Fibroblast of lung (primary cell): Measurements from ENCODE around the gene ECHDC3. TPM values are rescaled to one million over a fixed set of nuclear protein-coding genes. Genes with fewer than 3 reads are reported as not detected.

ENCODE experiments used
- DNase-seq, 2 donors: peaks; one replicate each; pipeline versions ENCODE4 v3.0.0 to v3.0.0-alpha.2; 2010; ENCODE audit warnings: low read depth in 2 of 2
- H2AFZ ChIP-seq: 2 replicates; pipeline ENCODE4 v1.5.1; 2012; ENCODE audit warnings: low read length, control low read depth, inconsistent platforms
- H3K27ac ChIP-seq: 2 replicates; pipeline ENCODE4 v1.5.1; 2011; ENCODE audit warnings: low read length, control low read depth; ENCODE audit not compliant: insufficient read depth
- H3K27me3 ChIP-seq: 2 replicates; pipeline ENCODE4 v1.5.1; 2011; ENCODE audit warnings: mild to moderate bottlenecking, low read length; ENCODE audit not compliant: control insufficient read depth, insufficient read depth
- H3K36me3 ChIP-seq: 2 replicates; pipeline ENCODE4 v1.5.1; 2011; ENCODE audit warnings: low read length; ENCODE audit not compliant: control insufficient read depth, insufficient read depth
- H3K4me1 ChIP-seq: 2 replicates; pipeline ENCODE4 v1.5.1; 2011; ENCODE audit warnings: low read length; ENCODE audit not compliant: control insufficient read depth, insufficient read depth; ENCODE audit errors: extremely low read depth
- H3K4me2 ChIP-seq: 2 replicates; pipeline ENCODE4 v1.5.1; 2011; ENCODE audit warnings: low read length, control low read depth; ENCODE audit not compliant: insufficient read depth; ENCODE audit errors: extremely low read depth
- H3K4me3 ChIP-seq, 4 experiments: fragments of 200-600 bp in 1 of 4; sonication (generic) in 1 of 4; replicated peaks in 1 of 4; 2 replicates each; pipeline ENCODE4 v1.5.1; 2011 to 2016; ENCODE audit warnings: low read length in 4 of 4, low read depth in 3 of 4, mild to moderate bottlenecking in 3 of 4, control low read depth in 2 of 4, inconsistent platforms in 1 of 4, mixed read lengths in 1 of 4; ENCODE audit not compliant: insufficient read depth in 1 of 4; ENCODE audit errors: control extremely low read depth in 1 of 4
- H3K79me2 ChIP-seq: 2 replicates; pipeline ENCODE4 v1.5.1; 2012; ENCODE audit warnings: mild to moderate bottlenecking, low read length, inconsistent platforms; ENCODE audit not compliant: control insufficient read depth, insufficient read depth
- H3K9ac ChIP-seq: 2 replicates; pipeline ENCODE4 v1.5.1; 2011; ENCODE audit warnings: mild to moderate bottlenecking, low read length, control low read depth; ENCODE audit not compliant: insufficient read depth
- H3K9me3 ChIP-seq: 2 replicates; pipeline ENCODE4 v1.5.1; 2012; ENCODE audit warnings: low read depth, low read length; ENCODE audit not compliant: control insufficient read depth, insufficient read depth
- H4K20me1 ChIP-seq: 2 replicates; pipeline ENCODE4 v1.5.1; 2011; ENCODE audit warnings: low read length; ENCODE audit not compliant: control insufficient read depth, insufficient read depth; ENCODE audit errors: extremely low read depth
- CTCF ChIP-seq, 2 donors: IDR thresholded peaks in 1 of 2; conservative IDR thresholded peaks in 1 of 2; 1 replicate in 1 of 2; 2 replicates in 1 of 2; pipeline ENCODE4 v1.5.1; 2011 to 2012; ENCODE audit warnings: low read length in 2 of 2, control low read depth in 1 of 2, inconsistent platforms in 1 of 2, low read depth in 1 of 2, mild to moderate bottlenecking in 1 of 2
- EZH2 ChIP-seq: IDR thresholded peaks from 2 replicates; pipeline ENCODE4 v1.5.1; 2012; ENCODE audit warnings: low read length, control low read depth, mild to moderate bottlenecking; ENCODE audit errors: missing control alignments
- polyA plus RNA-seq, 2 donors: library from polyadenylated mRNA; depleted of rRNA in 1 of 2; stranded (reverse) in 1 of 2; unstranded in 1 of 2; fragments of >200 nt; gene quantifications; 2 replicates each; pipeline ENCODE4 v1.2.1, GENCODE V29; 2011 to 2012; ENCODE audit warnings: missing spikeins in 1 of 2
- total RNA-seq: library from RNA; depleted of rRNA; stranded (reverse); fragments of >200 nt; gene quantifications from 2 replicates; pipeline ENCODE4 v1.2.1, GENCODE V29; 2014

The ECHDC3 gene
- total and polyA plus RNA-seq, 2 donors (not counting 1 experiment from before 2014, with no cell fraction given): 6.1 to 17.7 TPM

GRCh38 chr10:11724938-11725776, 17.0 kb upstream of the ECHDC3 start:
- no peaks in the 10 kb centered on the region for H3K4me1 ChIP-seq
- no peak overlapping the region for H2AFZ ChIP-seq
- no peaks in the 10 kb centered on the region for H3K79me2 ChIP-seq
- no peak overlapping the region for H3K4me3 ChIP-seq
- no peak overlapping the region for H3K9ac ChIP-seq
- TF ChIP-seq CTCF (conservative IDR thresholded peaks at IDR 0.05 in 1 of 2, IDR thresholded peaks at IDR 0.05 in 1 of 2; ENCODE audit: low read depth in 1 of 2, low read length in 2 of 2): peak; percentile 90 to 94
- TF ChIP-seq EZH2: no peak
- H3K27ac ChIP-seq: no peak overlapping the region
- no peaks in the 10 kb centered on the region for H3K36me3 ChIP-seq
- no peaks in the 10 kb centered on the region for H3K9me3 ChIP-seq
- H3K27me3 ChIP-seq: no peaks in the 10 kb centered on the region
- peak overlapping the region; percentile 8 for H3K4me2 ChIP-seq
- H4K20me1 ChIP-seq: no peaks in the 10 kb centered on the region
- DNase-seq: peak; percentile 59 to 85

- H3K9ac ChIP-seq: no peak overlapping the region
- H2AFZ ChIP-seq: no peak overlapping the region
- H3K9me3 ChIP-seq: no peaks in the 10 kb centered on the region
- DNase-seq: no peak
- no peak overlapping the region for H3K27ac ChIP-seq
- no peaks in the 10 kb centered on the region for H3K4me1 ChIP-seq
- TF ChIP-seq CTCF (conservative IDR thresholded peaks at IDR 0.05 in 1 of 2, IDR thresholded peaks at IDR 0.05 in 1 of 2; ENCODE audit: low read depth in 1 of 2, low read length in 2 of 2): no peak
- TF ChIP-seq EZH2: no peak
- H3K4me3 ChIP-seq: no peak overlapping the region
- H3K27me3 ChIP-seq: no peaks in the 10 kb centered on the region
- H3K4me2 ChIP-seq: no peak overlapping the region
- no peaks in the 10 kb centered on the region for H3K79me2 ChIP-seq
- H4K20me1 ChIP-seq: no peaks in the 10 kb centered on the region
- H3K36me3 ChIP-seq: no peaks in the 10 kb centered on the region
Observed at GRCh38 chr10:11725912-11726311, 16.3 kb upstream of the ECHDC3 start.

- no peak overlapping the region for H3K9ac ChIP-seq
- H3K79me2 ChIP-seq: no peaks in the 10 kb centered on the region
- H3K27ac ChIP-seq: no peak overlapping the region
- no peaks in the 10 kb centered on the region for H3K27me3 ChIP-seq
- H3K4me1 ChIP-seq: no peaks in the 10 kb centered on the region
- no peak overlapping the region for H2AFZ ChIP-seq
- H3K4me2 ChIP-seq: no peak overlapping the region
- no peak overlapping the region for H3K4me3 ChIP-seq
- H3K36me3 ChIP-seq: no peaks in the 10 kb centered on the region
- no peaks in the 10 kb centered on the region for H3K9me3 ChIP-seq
- no peak for DNase-seq
- TF ChIP-seq EZH2 (no peak), CTCF (conservative IDR thresholded peaks at IDR 0.05 in 1 of 2, IDR thresholded peaks at IDR 0.05 in 1 of 2; ENCODE audit: low read depth in 1 of 2, low read length in 2 of 2) (no peak)
- H4K20me1 ChIP-seq: no peaks in the 10 kb centered on the region
Observed at GRCh38 chr10:11727563-11727962, 14.6 kb upstream of the ECHDC3 start.
